OCI-M2 (cell line): ENCODE data around the gene ADGRG1.
"Not testable (repeated sequence)": the region's sequence is repeated elsewhere in the genome, so short reads cannot be mapped to it uniquely, and the experiment has no call there.

Experiments
- DNase-seq: peaks from one replicate; lab custom pipeline; 2025; ENCODE audit not compliant: unreplicated experiment; lab: John Stamatoyannopoulos, UW

ADGRG1 gene

DNA sequence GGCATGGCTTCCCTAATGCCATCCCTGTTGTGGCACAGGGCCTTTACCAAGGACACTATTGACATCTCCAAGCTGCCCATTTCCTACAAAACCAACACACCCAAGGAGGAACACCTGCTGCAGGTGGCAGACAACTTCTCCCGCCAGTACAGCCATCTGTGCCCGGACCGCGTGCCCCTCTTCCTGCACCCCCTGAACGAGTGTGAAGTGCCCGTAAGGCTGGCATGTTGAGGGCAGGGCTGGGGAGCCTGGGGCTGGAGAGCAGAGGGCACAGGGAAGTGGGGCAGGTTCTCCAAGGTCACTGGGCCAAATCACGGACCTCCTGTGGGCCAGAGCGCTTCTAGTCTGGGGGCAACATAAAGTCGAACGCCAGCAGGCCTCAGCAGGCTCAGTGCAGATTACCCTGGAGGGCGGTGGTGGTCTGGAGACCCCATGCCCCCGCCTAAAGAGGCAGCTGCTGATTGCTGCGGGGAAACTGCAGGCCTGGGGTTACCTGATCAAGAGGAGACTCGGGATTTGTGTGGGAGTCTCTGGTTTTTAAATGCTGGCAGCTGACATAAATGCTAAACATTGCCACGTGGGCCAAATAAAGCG lies 70.5 kb downstream of the ADGRG1 start:
- DNase-seq: no peak

DNA sequence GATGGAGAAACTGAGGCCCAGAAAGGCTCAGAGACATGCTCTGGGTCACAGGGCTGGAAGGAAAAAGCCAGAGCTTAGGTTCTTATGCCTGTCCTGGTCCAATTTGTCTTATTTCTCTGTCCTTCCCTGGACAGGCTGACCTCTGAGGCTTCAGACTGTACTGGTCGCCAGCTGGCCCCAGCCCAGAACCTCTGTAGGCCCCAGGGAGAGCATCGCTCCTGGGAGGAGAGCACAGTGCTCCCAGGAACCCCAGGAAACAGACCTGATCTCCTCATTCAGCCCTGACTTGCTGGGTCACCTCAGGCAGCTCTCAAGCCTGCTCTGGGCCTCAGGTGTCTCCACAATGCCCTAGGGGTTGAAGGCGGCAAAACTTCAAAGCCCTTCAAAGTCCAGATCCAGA lies 71.1 kb downstream of the ADGRG1 start:
- DNase-seq: no peak

DNA sequence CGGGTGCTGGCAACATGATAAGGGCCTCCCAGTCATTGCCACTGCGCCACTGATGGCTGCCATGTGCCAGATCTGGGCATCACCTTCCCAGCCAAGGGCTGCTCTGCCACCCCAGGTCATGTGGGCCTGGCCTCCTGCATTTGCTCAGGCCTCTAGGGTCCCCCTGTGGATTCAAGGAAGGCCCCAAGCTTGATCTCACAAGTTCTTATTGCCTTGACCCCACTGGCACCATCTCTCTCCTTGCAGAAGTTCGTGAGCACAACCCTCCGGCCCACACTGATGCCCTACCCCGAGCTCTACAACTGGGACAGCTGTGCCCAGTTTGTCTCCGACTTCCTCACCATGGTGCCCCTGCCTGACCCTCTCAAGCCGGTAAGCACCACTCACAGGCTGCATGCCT lies 71.5 kb downstream of the ADGRG1 start:
- DNase-seq: no peak

DNA sequence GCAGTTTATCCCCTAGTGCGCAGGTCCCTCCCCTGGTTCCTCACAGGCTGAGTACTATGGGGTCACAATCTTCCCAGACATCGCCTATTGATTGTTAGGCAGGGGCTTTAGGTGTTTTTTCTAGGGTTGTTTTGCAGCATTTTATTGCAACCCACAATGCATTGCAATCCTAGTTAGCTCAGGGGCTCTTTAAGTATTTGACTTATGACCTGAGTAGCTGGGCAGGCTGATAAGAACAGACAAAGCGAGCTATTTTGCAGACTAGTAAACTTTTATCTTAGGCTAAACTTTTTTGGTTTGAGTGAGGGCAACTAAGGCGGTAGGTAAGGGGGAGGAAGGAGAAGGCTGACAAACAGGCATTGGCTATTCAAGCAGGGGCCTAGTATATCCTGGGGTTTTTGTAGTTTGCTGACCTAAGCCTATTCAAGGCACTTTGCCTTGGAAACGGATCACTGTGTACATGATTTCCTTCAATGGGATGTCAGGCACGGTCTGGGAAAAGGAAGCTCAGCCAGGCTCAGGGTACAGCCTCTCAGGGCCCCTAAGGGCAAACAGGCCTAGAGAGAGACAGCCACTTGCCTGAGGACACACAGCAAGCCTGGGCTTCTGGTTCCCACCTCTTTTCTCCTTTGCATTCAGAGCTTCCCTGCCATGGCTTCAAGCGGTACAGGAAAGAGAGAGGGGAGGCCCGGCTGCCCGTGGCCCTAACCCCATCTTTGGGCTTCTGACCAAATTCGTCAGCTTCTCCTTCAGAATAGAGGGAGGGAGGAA lies 72.5 kb downstream of the ADGRG1 start:
- DNase-seq: peak; percentile 16

DNA sequence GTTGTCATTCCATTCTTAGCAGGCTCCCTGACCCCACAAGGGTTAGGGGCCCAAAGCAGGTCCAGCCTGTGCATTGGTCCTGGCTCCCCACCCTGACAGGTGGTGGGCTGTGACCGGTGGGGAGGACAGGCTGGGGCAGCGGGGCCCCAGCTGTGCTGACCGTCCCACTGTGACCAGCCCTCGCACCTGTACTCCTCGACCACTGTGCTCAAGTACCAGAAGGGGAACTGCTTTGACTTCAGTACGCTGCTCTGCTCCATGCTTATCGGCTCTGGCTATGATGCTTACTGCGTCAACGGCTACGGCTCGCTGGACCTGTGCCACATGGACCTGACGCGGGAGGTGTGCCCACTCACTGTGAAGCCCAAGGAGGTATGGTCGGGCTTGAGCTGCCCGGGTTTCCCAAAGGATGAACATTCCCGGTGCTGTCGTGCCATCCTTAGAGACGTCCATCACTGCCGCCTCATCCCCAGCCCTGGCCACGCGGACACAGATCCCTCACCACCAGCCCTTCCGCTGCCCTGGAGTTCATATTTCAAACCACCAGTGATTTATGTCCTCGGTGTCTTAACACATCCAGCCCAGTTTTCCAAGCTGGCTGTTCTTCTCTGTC lies 73.4 kb downstream of the ADGRG1 start:
- no peak for DNase-seq

DNA sequence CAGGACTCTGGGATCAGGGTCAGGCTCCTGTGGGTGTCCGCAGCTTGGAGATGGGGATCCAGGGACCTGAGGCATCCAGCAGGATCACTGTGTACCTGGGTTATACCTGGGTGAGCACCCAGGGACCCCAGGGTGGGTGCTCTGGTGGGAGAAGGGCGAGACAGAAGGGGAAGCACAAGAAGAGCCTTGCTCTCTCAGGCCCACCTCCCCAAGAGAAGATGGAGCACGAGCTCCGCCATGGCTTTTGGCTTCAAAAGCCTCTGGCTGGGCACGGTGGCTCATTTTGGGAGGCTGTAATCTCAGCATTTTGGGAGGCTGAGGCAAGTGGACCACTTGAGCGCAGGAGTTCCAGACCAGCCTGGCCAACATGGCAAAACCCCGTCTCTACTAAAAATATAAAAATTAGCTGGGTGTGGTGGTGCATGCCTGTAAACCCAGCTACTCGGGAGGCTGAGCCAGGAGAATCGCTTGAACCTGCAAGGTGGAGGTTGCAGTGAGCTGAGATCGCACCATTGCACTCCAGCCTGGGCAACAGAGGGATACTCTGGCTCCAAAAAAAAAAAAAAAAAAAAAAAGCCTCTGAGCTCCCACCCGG lies 75.1 kb downstream of the ADGRG1 start:
- DNase-seq: no peak

DNA sequence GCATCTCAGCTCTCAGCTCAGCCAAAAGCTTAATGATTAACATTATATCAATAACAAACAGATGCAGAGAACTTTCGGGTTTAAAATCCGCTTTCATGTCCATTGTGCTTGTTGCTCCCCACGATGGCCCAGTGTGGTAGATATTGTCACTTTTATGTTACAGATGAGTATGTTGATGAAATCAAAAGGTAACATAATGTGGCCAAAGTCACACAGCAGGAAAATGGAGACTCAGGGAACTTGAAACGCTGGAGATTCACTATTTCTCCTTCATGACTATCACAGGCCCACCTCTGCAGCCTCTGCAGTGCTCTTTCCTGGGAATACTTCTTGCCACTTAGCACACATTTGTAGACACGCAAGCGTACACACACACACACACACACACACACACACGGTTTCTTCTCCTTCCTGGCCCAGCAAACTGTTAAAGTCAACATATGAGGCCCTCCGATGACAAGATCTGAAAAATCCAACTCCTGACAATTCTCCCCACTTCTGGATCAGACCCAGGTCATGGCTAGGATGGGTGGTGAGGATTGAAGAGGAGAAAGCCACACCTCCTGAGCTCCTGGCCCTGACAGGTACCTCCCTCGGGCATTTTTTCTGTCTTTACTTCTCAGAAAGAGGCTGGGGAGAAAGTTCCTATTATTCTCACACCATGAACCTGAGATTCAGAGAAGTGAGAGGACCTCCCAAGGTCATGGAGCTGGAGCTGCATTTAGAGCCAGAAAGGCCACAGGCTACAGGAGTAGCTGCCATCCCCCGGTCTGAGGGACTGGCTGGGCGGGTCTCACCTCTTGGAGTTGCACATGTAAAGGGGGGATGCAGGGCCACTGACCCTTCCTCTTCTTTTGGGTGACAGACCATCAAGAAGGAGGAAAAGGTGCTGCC lies 75.8 kb downstream of the ADGRG1 start:
- no peak for DNase-seq

DNA sequence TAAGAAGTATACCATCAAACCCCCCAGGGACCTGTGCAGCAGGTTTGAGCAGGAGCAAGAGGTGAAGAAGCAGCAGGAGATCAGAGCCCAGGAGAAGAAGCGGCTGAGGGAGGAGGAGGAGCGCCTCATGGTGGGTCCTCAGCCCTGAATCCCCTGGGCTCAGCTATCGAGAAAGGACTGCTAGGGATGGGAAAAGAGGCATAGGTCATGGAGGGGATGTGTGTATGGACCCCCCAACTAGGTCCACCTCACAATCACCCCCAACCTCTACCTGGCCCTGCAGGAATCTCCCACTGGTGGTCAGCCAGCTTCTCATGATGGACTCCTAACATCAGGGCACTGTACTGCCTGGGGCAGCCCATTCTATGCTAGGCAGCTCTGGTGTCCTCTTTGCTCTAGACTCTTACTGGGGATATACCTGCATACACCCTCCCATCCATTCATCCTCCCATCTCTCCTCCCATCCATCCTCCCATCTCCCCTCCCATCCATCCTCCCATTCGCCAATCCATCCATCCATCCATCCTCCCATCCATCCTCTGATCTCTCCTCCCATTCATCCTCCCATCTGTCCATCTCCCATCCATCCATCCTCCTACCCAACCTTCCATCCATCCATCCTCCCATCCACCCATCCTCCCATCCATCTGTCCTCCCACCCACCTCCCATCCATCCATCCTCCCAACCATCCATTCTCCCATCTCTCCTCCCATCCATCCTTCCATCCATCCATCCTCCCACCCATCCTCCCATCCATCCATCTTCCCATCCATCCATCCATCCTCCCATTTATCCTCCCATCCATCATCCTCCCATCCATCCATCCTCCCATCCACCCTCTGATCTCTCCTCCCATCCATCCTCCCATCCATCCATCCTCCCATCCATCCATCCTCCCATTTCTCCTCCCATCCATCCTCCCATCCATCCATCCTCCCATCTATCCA lies 76.7 kb downstream of the ADGRG1 start:
- DNase-seq: no peak

DNA sequence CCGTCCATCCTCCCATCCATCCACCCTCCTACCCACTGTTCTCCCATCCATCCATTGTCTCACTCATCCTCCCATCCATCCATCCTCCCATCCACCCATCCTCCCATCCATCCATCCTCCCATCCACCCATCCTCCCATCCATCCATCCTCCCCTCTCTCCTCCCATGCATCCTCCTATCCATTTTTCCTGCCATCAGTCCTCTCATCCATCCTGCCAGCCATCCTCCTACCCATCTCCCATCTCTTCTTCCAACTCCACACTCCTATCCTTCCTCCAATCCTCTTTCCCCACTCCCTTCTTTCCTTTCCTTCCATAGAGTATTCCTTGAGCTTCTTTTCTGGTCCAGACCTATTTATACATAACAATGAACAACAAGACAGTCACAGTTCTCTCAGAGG lies 78.3 kb downstream of the ADGRG1 start:
- no peak for DNase-seq

DNA sequence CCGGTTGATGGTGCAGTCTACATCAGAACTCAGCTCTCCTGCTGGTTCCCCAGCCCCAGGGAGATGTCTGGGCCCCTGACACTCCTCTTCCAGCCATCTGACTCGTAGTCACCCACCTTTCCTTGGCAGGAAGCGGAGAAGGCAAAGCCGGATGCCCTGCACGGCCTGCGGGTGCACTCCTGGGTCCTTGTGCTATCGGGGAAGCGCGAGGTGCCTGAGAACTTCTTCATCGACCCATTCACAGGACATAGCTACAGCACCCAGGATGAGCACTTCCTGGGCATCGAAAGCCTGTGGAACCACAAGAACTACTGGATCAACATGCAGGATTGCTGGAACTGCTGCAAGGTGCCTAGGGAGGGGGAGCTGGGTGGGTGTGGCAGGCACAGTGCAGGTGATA lies 78.9 kb downstream of the ADGRG1 start:
- no peak for DNase-seq

DNA sequence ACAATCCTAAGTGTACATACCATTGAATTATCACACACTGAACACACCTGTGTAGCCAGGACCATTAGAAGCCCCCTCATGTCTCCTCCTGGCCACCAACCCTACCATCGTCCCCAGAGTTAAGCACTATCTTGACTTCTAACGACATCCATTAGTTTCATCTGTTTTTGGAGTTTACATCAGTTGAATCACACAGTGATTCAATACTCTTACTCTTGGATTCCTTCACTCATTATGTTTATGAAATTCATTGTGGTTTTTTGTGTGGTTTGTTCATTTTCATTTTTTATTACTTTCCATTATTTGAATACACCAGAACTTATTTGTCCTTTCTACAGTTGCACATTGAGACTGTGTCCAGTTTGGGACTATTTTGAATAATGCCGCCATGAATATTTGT lies 79.7 kb downstream of the ADGRG1 start:
- no peak for DNase-seq

DNA sequence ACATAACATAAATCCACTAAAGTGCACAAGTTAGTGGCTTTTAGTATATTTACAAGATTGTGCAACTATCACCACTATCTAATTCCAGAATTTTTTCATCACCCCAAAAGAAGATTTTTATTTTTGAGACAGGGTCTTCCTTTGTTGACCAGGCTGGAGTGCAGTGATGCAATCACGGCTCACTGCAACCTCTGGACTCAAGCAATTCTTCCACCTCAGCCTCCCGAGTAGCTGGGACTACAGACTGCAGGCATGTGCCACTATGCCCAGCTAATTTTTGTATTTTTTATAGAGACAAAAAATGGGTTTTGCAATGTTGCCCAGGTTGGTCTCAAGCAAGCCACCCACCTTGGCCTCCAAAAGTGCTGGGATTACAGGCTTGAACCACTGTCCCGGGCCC lies 81.2 kb downstream of the ADGRG1 start:
- DNase-seq: no peak

DNA sequence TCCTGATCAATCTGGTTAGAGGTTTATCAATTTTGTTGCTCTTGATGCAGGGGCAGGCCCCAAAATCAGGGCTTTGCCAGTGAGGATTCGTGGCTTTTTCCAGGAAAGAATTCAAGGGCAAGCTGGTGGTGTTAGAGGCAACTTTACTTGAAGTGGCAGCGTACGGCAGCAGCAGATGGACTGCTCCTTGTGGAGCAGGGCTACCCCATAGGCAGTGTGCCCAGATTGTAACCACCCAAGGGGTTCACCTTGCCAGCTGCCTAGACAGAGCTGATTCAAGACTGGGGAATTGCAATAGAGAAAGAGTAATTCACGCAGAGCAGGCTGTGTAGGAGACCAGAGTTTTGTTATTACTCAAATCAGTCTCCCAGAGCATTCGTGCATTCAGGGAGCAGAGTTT lies 82.9 kb downstream of the ADGRG1 start:
- no peak for DNase-seq

DNA sequence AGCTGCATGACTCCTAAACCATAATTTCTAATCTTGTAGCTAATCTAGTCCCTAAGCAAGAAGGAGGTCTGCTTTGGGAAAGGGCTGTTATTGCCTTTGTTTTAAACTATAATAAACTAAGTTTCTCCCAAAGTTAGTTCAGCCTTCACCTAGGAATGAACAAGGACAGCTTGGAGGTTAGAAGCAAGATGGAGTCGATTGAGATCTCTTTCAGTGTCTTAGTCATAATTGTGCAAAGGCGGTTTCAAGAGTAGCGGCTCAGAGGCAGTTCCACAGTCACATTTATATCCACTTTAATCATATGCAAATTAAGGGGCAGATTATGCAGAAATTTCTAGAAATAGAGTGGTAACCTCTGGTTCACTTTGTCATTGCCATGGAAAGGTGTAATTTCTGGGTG lies 83.6 kb downstream of the ADGRG1 start:
- no peak for DNase-seq

DNA sequence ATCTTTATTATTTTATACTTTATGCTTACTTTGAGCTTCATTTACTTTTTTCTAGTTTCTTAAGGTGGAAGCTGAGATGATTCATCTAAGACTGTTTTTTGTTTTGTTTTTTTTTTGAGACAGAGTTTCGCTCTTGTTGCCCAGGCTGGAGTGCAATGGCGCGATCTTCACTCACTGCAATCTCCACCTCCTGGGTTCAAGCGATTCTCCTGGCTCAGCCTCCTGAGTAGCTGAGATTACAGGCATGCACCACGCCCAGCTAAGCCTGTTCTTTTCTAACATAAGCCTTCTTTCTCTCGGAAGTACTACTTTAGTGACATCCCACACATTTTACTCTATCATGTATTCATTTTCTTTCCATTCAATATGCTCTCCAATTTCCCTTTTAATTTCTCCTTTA lies 84.1 kb downstream of the ADGRG1 start:
- DNase-seq: not testable (repeated sequence)

DNA sequence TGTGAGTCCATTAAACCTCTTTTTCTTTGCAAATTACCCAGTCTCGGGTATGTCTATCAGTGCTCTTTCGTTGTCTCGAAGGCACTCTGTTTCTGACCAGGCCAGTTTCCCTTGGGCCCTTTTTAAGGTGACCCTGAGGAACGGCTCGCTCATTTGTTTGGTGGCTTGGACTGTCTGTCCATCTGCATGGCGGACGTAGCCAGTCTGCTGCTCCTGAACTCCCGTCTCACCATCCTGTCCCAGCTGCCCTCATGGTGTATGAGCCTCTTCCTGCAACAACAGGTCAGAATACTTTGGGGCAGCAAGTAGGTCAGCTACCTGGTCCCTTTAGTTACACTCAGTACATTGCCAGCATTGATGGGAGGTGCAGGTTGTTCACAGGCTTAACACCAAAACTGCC lies 85.2 kb downstream of the ADGRG1 start:
- DNase-seq: no peak

DNA sequence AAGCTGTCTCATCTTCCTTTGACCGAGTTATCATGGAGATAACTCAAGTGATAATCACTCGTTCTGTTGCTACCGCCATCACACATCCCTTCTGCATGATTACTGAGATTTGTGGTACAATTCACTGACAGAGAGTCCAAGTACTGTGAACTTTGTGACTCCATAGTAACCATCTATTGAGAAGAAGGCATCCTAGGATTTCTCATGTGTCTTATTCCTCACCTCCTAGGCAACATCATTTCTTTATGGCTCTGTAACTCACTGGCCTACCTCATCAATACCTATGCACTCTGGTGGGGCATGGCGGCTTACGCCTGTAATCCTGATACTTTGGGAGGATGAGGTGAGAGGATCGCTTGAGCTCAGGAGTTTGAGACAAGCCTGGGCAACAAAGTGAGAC lies 85.6 kb downstream of the ADGRG1 start:
- no peak for DNase-seq
